Retinal pigment epithelial cell (primary cell): ENCODE results near the gene ZNF580.

Experiments
- DNase-seq: peaks from one replicate; pipeline ENCODE4 v3.0.0-alpha.2; 2010; ENCODE audit warnings: low read depth
- H3K4me3 ChIP-seq: 2 replicates; pipeline ENCODE4 v1.5.1; 2011; ENCODE audit warnings: mild to moderate bottlenecking, low read length, control low read depth, moderate library complexity
- TF ChIP-seq, protein P1 (sequence below): conservative IDR thresholded peaks from 2 replicates; pipeline ENCODE4 v1.5.1; 2011; ENCODE audit warnings: low read depth, low read length, control low read depth, inconsistent platforms

The ZNF580 gene

GRCh38 chr19:55673889-55674288 is 33.1 kb downstream of the ZNF580 start:
- TF ChIP-seq, protein P1, sequence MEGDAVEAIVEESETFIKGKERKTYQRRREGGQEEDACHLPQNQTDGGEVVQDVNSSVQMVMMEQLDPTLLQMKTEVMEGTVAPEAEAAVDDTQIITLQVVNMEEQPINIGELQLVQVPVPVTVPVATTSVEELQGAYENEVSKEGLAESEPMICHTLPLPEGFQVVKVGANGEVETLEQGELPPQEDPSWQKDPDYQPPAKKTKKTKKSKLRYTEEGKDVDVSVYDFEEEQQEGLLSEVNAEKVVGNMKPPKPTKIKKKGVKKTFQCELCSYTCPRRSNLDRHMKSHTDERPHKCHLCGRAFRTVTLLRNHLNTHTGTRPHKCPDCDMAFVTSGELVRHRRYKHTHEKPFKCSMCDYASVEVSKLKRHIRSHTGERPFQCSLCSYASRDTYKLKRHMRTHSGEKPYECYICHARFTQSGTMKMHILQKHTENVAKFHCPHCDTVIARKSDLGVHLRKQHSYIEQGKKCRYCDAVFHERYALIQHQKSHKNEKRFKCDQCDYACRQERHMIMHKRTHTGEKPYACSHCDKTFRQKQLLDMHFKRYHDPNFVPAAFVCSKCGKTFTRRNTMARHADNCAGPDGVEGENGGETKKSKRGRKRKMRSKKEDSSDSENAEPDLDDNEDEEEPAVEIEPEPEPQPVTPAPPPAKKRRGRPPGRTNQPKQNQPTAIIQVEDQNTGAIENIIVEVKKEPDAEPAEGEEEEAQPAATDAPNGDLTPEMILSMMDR, result no peak
- no peak for DNase-seq
- no peak overlapping the region for H3K4me3 ChIP-seq

DNA sequence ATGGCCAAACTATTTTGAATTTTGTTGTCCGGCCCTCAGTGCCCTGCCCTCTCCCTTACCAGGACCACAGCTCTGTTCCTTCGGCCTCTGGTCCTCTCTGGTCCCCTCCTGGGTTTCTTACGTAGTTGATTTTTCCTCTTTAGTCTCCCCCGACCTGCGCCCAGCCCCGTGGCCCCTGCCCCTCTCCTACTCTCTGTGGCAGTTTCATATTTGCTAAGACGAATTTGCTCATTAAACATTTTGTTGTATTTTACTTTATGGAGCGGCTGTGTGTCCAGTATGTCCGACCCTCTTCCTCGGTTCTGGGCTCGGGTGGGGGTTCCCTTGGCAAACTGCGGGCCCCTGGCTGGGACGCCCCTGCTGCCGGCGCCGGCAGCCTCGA is 33.6 kb downstream of the ZNF580 start:
- TF ChIP-seq, protein P1, result no peak
- DNase-seq, result no peak
- peak overlapping the region; percentile 88 for H3K4me3 ChIP-seq

DNA sequence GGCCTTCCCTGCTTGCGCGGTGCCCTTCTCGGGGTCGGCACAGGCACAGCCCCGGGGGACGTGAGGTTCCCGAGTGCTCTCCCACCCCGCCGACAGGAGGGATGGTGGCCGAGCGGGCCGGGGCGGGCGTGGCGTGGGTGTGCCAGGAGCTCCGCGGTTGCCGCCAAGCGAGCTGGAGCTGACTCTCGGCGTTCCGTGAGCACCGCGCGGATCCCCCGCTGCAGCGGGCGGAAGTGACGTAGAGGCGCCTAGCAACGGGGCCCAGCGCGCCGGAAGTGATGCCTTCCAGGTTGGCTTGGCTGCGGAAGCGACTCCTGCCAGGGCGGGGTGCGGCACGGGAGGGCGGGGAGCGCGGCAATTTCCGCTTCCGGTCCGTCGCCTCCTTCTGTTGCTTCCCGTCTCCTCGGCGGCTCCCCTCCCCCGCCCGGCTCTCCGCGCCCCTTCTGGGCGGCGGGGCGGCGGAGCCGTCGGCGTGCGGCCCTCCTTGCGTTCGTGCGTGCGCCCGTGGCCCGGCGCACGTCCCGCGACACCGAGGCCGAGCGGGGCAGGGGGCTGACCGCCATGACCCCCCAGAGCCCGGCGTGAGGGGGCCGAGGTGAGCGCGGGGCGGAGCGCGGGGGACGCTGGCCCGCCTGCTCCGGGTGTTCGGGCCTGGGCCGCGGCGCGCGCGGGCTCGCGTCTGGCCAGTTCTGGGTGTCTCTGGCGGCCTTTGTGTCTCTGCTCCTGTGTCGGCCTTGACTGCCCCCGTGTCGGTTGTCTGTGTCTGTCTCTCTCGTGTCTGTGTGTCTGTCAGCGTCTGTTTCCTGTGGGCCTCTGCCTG is 34.2 kb downstream of the ZNF580 start, which contains the start of gene EPN1:
EPN1 (plus strand) TSS at position 386 of the 820 bp plus-strand sequence. CDS start 3,402 bp downstream, outside the sequence.
- TF ChIP-seq, protein P1, result no peak
- peak; percentile 85 for DNase-seq
- peak within 1 kb of the TSS; percentile 88 for H3K4me3 ChIP-seq

GRCh38 chr19:55675661-55676354 is 35.0 kb downstream of the ZNF580 start:
- TF ChIP-seq, protein P1, result no peak
- DNase-seq, result no peak
- peak overlapping the region; percentile 88 for H3K4me3 ChIP-seq

DNA sequence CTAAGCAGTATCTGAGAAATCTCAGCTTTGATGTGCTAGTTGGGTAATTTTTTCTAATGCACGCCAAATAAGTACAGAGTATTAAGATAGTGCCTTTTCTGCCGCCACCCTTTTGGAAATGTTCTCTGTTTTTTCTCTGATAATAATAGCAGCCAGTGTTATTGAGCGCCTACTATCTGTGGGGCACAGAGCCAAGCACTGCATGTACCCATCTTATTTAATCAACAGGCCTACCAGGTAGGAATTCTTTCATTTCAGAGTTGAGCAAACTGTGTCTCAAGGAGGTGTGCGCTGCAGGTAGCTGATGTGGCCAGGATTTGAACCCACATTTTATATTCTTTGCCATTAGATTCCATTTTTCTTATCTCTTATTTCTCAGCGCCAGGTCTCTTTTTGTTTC is 35.6 kb downstream of the ZNF580 start:
- TF ChIP-seq, protein P1, result no peak
- peak overlapping the region; percentile 88 for H3K4me3 ChIP-seq
- no peak for DNase-seq

- TF ChIP-seq, protein P1, result no peak
- DNase-seq, result no peak
- no peak overlapping the region for H3K4me3 ChIP-seq
Measured at GRCh38 chr19:55676889-55677505, 36.2 kb downstream of the ZNF580 start.
